ENCODE measurements around the gene TTC34. TPM values are rescaled to one million over a fixed set of nuclear protein-coding genes. Genes with fewer than 3 reads are reported as not detected.

Gene TTC34
- total RNA-seq, 1 experiment from 2014 or later = 0.92 TPM

DNA sequence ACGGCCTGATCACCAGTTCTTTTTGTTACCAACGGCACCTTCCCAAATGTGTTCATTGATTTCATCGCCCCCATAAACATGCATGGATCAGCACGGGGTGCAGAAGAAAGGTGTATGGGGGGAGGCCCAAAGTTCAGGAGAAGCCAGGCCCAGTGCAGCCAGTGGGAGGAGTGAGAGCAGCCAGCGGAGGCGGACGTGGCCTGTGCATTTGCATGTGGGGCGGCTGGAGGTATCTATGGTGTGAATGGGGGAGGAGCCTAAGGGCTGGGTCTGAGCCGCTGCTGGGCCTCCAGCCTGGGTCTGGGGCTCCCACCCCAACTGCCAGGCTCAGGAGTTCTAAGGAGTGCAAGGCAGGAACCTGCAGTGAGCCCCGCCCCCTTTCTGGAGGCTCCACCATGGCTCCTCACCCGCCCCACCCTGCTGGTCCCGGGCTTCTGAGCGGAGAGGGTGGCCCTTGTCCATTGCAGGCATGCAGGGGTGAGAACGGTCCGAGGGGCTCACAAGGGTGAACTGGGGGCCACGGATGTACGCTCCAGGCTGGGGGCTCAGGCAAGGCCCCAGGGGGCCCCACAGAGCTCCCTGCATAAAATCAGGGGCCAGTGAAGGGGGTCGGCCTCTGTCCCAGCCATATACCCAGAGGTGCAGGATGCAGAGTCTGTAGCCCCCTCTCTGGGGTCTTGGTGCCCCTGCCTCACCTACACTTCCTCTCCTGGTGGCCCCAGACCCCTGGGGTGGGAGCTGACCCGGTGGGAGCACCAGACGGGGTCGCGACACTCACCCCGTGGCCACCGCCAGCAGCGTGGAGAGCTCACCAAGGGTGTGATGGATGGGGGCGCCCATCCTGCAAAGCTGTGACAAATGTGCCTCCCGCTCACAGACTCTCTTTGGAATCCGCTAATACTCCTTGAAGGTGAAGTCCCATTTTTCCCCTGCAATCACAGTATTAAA lies 31.3 kb upstream of the TTC34 start:
- TF ChIP-seq, protein P1, sequence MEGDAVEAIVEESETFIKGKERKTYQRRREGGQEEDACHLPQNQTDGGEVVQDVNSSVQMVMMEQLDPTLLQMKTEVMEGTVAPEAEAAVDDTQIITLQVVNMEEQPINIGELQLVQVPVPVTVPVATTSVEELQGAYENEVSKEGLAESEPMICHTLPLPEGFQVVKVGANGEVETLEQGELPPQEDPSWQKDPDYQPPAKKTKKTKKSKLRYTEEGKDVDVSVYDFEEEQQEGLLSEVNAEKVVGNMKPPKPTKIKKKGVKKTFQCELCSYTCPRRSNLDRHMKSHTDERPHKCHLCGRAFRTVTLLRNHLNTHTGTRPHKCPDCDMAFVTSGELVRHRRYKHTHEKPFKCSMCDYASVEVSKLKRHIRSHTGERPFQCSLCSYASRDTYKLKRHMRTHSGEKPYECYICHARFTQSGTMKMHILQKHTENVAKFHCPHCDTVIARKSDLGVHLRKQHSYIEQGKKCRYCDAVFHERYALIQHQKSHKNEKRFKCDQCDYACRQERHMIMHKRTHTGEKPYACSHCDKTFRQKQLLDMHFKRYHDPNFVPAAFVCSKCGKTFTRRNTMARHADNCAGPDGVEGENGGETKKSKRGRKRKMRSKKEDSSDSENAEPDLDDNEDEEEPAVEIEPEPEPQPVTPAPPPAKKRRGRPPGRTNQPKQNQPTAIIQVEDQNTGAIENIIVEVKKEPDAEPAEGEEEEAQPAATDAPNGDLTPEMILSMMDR (conservative IDR thresholded peaks at IDR 0.05) = no peak

More for the DNA sequence above, 31.3 kb upstream of the TTC34 start:
- Histone ChIP-seq H2AFZ (ENCODE audit: low read length) (no peak overlapping the region), H4K8ac (replicated peaks; ENCODE audit: insufficient read length, low read depth, low read length) (no peak overlapping the region), H3K9me3 (ENCODE audit: control insufficient read depth, low read depth, low read length) (peaks cover 90% of the 10 kb centered on the region), H3K18ac (ENCODE audit: insufficient read length, low read depth, low read length) (no peak overlapping the region), H4K20me1 (ENCODE audit: control insufficient read depth, insufficient read depth, insufficient read length) (no peaks in the 10 kb centered on the region), H3K4me2 (ENCODE audit: insufficient read depth, insufficient read length, low read length) (no peak overlapping the region), H2BK120ac (ENCODE audit: low read depth, low read length, poor library complexity, severe bottlenecking) (no peak overlapping the region), H2BK15ac (ENCODE audit: low read depth, low read length) (no peak overlapping the region), H3K4me1 (ENCODE audit: insufficient read depth, low read length) (no peaks in the 10 kb centered on the region), H3K56ac (ENCODE audit: insufficient read length, low read depth, low read length) (no peak overlapping the region), H3K23ac (ENCODE audit: insufficient read length, low read depth, low read length) (no peak overlapping the region), H2BK20ac (ENCODE audit: low read depth, low read length, poor library complexity, severe bottlenecking) (no peak overlapping the region), H3K14ac (ENCODE audit: insufficient read depth, low read length) (no peak overlapping the region), H3T11ph (ENCODE audit: low read length) (no peak overlapping the region), H3K79me2 (ENCODE audit: insufficient read depth, low read length) (no peaks in the 10 kb centered on the region), H3K9ac (ENCODE audit: extremely low read depth, insufficient read length, low read length) (no peak overlapping the region), H3K79me1 (ENCODE audit: insufficient read depth, low read depth, low read length, poor library complexity, severe bottlenecking) (no peaks in the 10 kb centered on the region), H3K4ac (ENCODE audit: low read depth, low read length) (no peak overlapping the region), H4K5ac (ENCODE audit: insufficient read length, low read depth, low read length) (no peak overlapping the region), H4K91ac (ENCODE audit: insufficient read length, low read depth, low read length) (no peak overlapping the region), H3K27ac (ENCODE audit: insufficient read length, low read depth, low read length) (no peak overlapping the region), H2AK5ac (ENCODE audit: insufficient read length, low read length) (no peak overlapping the region), H3K27me3 (ENCODE audit: insufficient read depth, low read length) (no peaks in the 10 kb centered on the region), H3K23me2 (ENCODE audit: insufficient read length, low read depth, low read length, poor library complexity, severe bottlenecking) (no peaks in the 10 kb centered on the region), H2BK5ac (ENCODE audit: insufficient read length, low read length) (no peak overlapping the region), H2BK12ac (ENCODE audit: insufficient read length, low read depth, low read length) (no peak overlapping the region)
- Mint-ChIP-seq H3K36me3 (ENCODE audit: insufficient read depth in 1 of 3, low read depth in 3 of 3) (peaks cover 3 to 9% (median 4%) of the 10 kb centered on the region in 3 experiments; a peak in 4 of 7 replicates), H3K27me3 (ENCODE audit: low read depth) (no peaks in the 10 kb centered on the region), H3K9me3 (peaks cover 35 to 94% of the 10 kb centered on the region in 2 experiments), H3K27ac (no peak overlapping the region), H3K4me1 (no peaks in the 10 kb centered on the region), H3K4me3 (no peak overlapping the region)
- DNase-seq = no peak
- no CpG with 5 or more reads among the region's 28 CpGs for WGBS (ENCODE audit: extremely low coverage, insufficient read length, low lambda C conversion rate)

Data from H9 (cell line).